Caco-2 (cell line): Measurements from ENCODE around the gene HLCS. TPM values are rescaled to one million over a fixed set of nuclear protein-coding genes. Genes with fewer than 3 reads are reported as not detected.

ENCODE experiments used
- BruUV-seq: library from RNA; stranded (reverse); fragments of 400-500 nt; replicated peaks from 2 replicates; lab custom pipeline; 2021; lab: Mats Ljungman, UMichigan
- CTCF ChIA-PET: fragments of 300-600 bp; sonication (Branson Sonifier 250); formaldehyde crosslinking; loops from one replicate; lab custom pipeline; 2022; ENCODE audit warnings: antibody characterized with exemption; lab: Charles Lee
- POLR2A ChIA-PET: fragments of 300-600 bp; sonication (Branson Sonifier 250); formaldehyde crosslinking; loops from one replicate; lab custom pipeline; 2022; ENCODE audit warnings: antibody characterized with exemption; lab: Charles Lee
- DNase-seq, 2 experiments: peaks; one replicate each; pipeline versions ENCODE4 v3.0.0 to v3.0.0-alpha.2; 2020 to 2022
- H3K27me3 ChIP-seq: replicated peaks from 2 replicates; pipeline ENCODE4 v1.6.0; 2011; ENCODE audit warnings: low read length; ENCODE audit not compliant: control insufficient read depth, insufficient read depth
- H3K36me3 ChIP-seq: 2 replicates; pipeline ENCODE4 v1.5.1; 2011; ENCODE audit warnings: low read length; ENCODE audit not compliant: control insufficient read depth, insufficient read depth
- H3K4me1 ChIP-seq: fragments of 250-450 bp; sonication (Bioruptor Pico); 2 replicates; pipeline ENCODE4 v1.5.1; 2020; ENCODE audit warnings: mild to moderate bottlenecking
- H3K4me3 ChIP-seq: 2 replicates; pipeline ENCODE4 v1.5.1; 2011; ENCODE audit warnings: low read depth, mild to moderate bottlenecking, control low read depth, low read length
- H3K9me3 ChIP-seq: fragments of 250-450 bp; sonication (Bioruptor Pico); 2 replicates; pipeline ENCODE4 v1.5.1; 2020; ENCODE audit warnings: mild to moderate bottlenecking, moderate library complexity
- H3K27ac Mint-ChIP-seq: one replicate; pipeline ENCODE4 v1.8.0; 2022; ENCODE audit warnings: mixed read lengths; ENCODE audit not compliant: unreplicated experiment
- H3K27me3 Mint-ChIP-seq: one replicate; pipeline ENCODE4 v1.8.0; 2022; ENCODE audit warnings: mixed read lengths; ENCODE audit not compliant: insufficient read depth, unreplicated experiment
- H3K36me3 Mint-ChIP-seq: one replicate; pipeline ENCODE4 v1.8.0; 2022; ENCODE audit warnings: mild to moderate bottlenecking, mixed read lengths; ENCODE audit not compliant: insufficient read depth, unreplicated experiment
- H3K4me1 Mint-ChIP-seq: one replicate; pipeline ENCODE4 v1.8.0; 2022; ENCODE audit warnings: low read depth, mixed read lengths; ENCODE audit not compliant: unreplicated experiment
- H3K4me3 Mint-ChIP-seq: one replicate; pipeline ENCODE4 v1.8.0; 2022; ENCODE audit warnings: mild to moderate bottlenecking, moderate library complexity, mixed read lengths; ENCODE audit not compliant: unreplicated experiment
- H3K9me3 Mint-ChIP-seq: one replicate; pipeline ENCODE4 v1.8.0; 2022; ENCODE audit warnings: mixed read lengths; ENCODE audit not compliant: unreplicated experiment
- CTCF ChIP-seq, 2 experiments: fragments of 200-600 bp in 1 of 2; IDR thresholded peaks; 1 replicate in 1 of 2; 2 replicates in 1 of 2; pipeline versions ENCODE4 v1.5.1 to v1.8.0; 2011 to 2022; ENCODE audit warnings: antibody characterized with exemption in 1 of 2, control low read depth in 1 of 2, inconsistent platforms in 1 of 2, low read depth in 1 of 2, low read length in 1 of 2, mild to moderate bottlenecking in 1 of 2, moderate library complexity in 1 of 2; ENCODE audit not compliant: insufficient read depth in 1 of 2, severe bottlenecking in 1 of 2, unreplicated experiment in 1 of 2
- intact Hi-C: fragments of 100-400 bp; cut with micrococcal nuclease; formaldehyde crosslinking; loops from one replicate; pipeline ENCODE4 v1.10.0; 2022; ENCODE audit not compliant: unreplicated experiment
- total RNA-seq: library from RNA; stranded (reverse); gene quantifications from 2 replicates; pipeline ENCODE4 v1.2.3, GENCODE V29; 2022

Gene HLCS
- total RNA-seq, 1 experiment from 2014 or later, result 26.2 TPM

GRCh38 chr21:36830100-36830499 lies 136.4 kb downstream of the HLCS start:
- BruUV-seq, result no TSS peak

GRCh38 chr21:36828891-36829515 lies 137.5 kb downstream of the HLCS start:
- CTCF ChIA-PET, result no interaction called here
- H3K9me3 Mint-ChIP-seq, result no peaks in the 10 kb centered on the region
- no peaks in the 10 kb centered on the region for H3K4me1 Mint-ChIP-seq
- DNase-seq, result no peak
- intact Hi-C loops, result no loop called here
- Histone ChIP-seq H3K4me1 (peaks cover 6% of the 10 kb centered on the region), H3K4me3 (no peak overlapping the region), H3K9me3 (no peaks in the 10 kb centered on the region), H3K36me3 (no peaks in the 10 kb centered on the region), H3K27me3 (no peaks in the 10 kb centered on the region; the same call in 1 of the 2 replicates)
- H3K36me3 Mint-ChIP-seq, result no peaks in the 10 kb centered on the region
- H3K27me3 Mint-ChIP-seq, result no peaks in the 10 kb centered on the region
- H3K4me3 Mint-ChIP-seq, result no peak overlapping the region
- no peak overlapping the region for H3K27ac Mint-ChIP-seq
- no peak for TF ChIP-seq CTCF (IDR thresholded peaks at IDR 0.05; ENCODE audit: insufficient read depth in 1 of 2, low read depth in 1 of 2, low read length in 1 of 2, severe bottlenecking in 1 of 2, unreplicated experiment in 1 of 2)
- POLR2A ChIA-PET, result no interaction called here
- no TSS peak for BruUV-seq

More at GRCh38 chr21:36830100-36830499, 136.4 kb downstream of the HLCS start:
- Histone ChIP-seq H3K27me3 (no peaks in the 10 kb centered on the region; the same call in 1 of the 2 replicates), H3K36me3 (no peaks in the 10 kb centered on the region), H3K4me3 (no peak overlapping the region), H3K9me3 (no peaks in the 10 kb centered on the region), H3K4me1 (peaks cover 6% of the 10 kb centered on the region)
- Mint-ChIP-seq H3K9me3 (no peaks in the 10 kb centered on the region), H3K36me3 (no peaks in the 10 kb centered on the region), H3K4me1 (no peaks in the 10 kb centered on the region), H3K27ac (peak overlapping the region; percentile 5), H3K4me3 (no peak overlapping the region), H3K27me3 (no peaks in the 10 kb centered on the region)
- no peak for DNase-seq
- intact Hi-C loops, result no loop called here
- TF ChIP-seq CTCF (IDR thresholded peaks at IDR 0.05; ENCODE audit: insufficient read depth in 1 of 2, low read depth in 1 of 2, low read length in 1 of 2, severe bottlenecking in 1 of 2, unreplicated experiment in 1 of 2), result no peak
- ChIA-PET POLR2A (no interaction called here), CTCF (interaction anchor here (0.5 kb wide), 1 partner anchor 198 kb away, joined by 3 read pairs; no protein-coding TSS in a partner anchor)

- Mint-ChIP-seq H3K9me3 (no peaks in the 10 kb centered on the region), H3K36me3 (no peaks in the 10 kb centered on the region), H3K4me3 (no peak overlapping the region), H3K4me1 (no peaks in the 10 kb centered on the region), H3K27me3 (no peaks in the 10 kb centered on the region), H3K27ac (no peak overlapping the region)
- no TSS peak for BruUV-seq
- H3K9me3 ChIP-seq, result no peaks in the 10 kb centered on the region
- H3K27me3 ChIP-seq, result no peaks in the 10 kb centered on the region; the same call in 1 of the 2 replicates
- TF ChIP-seq CTCF (IDR thresholded peaks at IDR 0.05; ENCODE audit: insufficient read depth in 1 of 2, low read depth in 1 of 2, low read length in 1 of 2, severe bottlenecking in 1 of 2, unreplicated experiment in 1 of 2), result no peak
- H3K4me3 ChIP-seq, result no peak overlapping the region
- peaks cover 6% of the 10 kb centered on the region for H3K4me1 ChIP-seq
- no peak for DNase-seq
- H3K36me3 ChIP-seq, result no peaks in the 10 kb centered on the region
- POLR2A ChIA-PET, result no interaction called here
- CTCF ChIA-PET, result no interaction called here
- intact Hi-C loops, result no loop called here
Measured at GRCh38 chr21:36828208-36828607, 138.3 kb downstream of the HLCS start.
